Activated CD4-positive, alpha-beta memory T cell treated with anti-CD3 and anti-CD28 coated beads, Interleukin-2, amount 10 ng/mL, durations not matched to agents 7 days and 5 days (primary cell): ENCODE data around the gene PHACTR1. TPM values are rescaled to one million over a fixed set of nuclear protein-coding genes. Genes with fewer than 3 reads are reported as not detected.

Experiments
- CTCF ChIA-PET: fragments of 350-600 bp; sonication (Branson Sonifier 250); formaldehyde crosslinking; loops from one replicate; lab custom pipeline; 2021; ENCODE audit warnings: antibody characterized with exemption, inconsistent platforms; lab: Charles Lee
- POLR2A ChIA-PET: fragments of 350-600 bp; sonication (Branson Sonifier 250); formaldehyde crosslinking; loops from one replicate; lab custom pipeline; 2021; ENCODE audit warnings: antibody characterized with exemption; lab: Charles Lee
- DNase-seq: peaks from one replicate; pipeline ENCODE4 v3.0.0-alpha.2; 2020
- H3K27ac Mint-ChIP-seq: one replicate; pipeline ENCODE4 v1.8.0; 2021; ENCODE audit warnings: mild to moderate bottlenecking, mixed read lengths
- H3K27me3 Mint-ChIP-seq: one replicate; pipeline ENCODE4 v1.8.0; 2021; ENCODE audit warnings: mixed read lengths
- H3K36me3 Mint-ChIP-seq: one replicate; pipeline ENCODE4 v1.8.0; 2021; ENCODE audit warnings: low read depth, mixed read lengths
- H3K4me1 Mint-ChIP-seq: one replicate; pipeline ENCODE4 v1.8.0; 2021; ENCODE audit warnings: mixed read lengths
- H3K4me3 Mint-ChIP-seq: one replicate; pipeline ENCODE4 v1.8.0; 2021; ENCODE audit warnings: mild to moderate bottlenecking, mixed read lengths
- H3K9me3 Mint-ChIP-seq: one replicate; pipeline ENCODE4 v1.8.0; 2021; ENCODE audit warnings: mixed read lengths
- total RNA-seq, 2 experiments: library from RNA; stranded (reverse); gene quantifications; one replicate each; pipeline ENCODE4 v1.2.3, GENCODE V29; 2021

Gene PHACTR1
- total RNA-seq, 2 experiments from 2014 or later, result 0.33 to 0.53 TPM

DNA sequence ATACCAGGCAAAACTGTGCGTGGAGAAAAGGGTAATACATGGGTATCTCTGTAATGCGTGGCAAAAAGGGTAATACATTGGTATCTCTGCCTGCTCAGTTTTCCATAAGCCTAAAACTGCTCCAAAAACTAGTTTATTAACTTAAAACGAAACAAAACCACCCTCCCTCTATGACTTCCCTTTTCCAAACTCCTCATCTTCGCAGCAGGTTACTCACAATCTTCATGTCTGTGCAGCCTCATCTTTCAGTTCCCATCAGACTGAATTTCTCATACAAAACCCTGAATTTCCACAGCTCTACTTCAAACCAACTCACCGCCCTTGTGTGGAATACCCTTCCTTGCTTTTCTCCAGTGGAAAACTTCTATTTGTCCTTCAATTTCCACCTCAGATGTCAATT is 199.4 kb downstream of the PHACTR1 start:
- no peak overlapping the region for H3K27ac Mint-ChIP-seq
- POLR2A ChIA-PET, result no interaction called here
- no peak for DNase-seq

DNA sequence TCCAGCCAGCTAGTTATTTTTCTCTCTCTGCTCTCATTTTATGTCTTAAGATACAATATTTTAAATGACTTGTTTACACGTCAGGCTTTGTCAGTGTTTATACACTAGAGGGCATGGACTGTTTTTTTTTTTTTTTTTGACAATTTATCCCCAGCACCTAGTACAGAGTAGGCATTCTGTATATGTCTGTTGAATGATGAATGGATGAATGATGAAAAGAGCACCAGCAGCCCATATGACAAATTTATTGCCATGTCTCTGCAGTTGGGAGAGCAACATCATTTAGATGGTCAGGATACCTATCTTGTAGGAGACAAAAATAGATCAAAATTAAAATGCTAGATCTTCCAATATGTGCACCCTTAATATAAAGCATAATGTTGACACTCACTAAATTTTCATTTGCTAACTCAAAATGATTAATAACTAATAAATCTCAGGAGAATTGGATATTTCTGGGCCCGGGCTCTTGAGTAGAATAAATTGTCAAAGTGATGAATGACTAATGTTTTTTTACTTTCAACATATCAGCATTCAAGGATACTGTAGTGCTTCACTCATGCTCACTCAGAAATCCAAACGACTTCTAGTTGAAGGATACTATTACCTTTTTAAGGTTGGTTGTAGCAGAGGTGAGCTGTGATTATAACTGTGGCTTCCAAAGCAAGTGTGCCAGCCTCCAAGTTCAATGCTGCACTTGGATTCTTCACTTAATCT is 200.0 kb downstream of the PHACTR1 start:
- peaks cover 14% of the 10 kb centered on the region for H3K27me3 Mint-ChIP-seq
- no peaks in the 10 kb centered on the region for H3K4me1 Mint-ChIP-seq
- ChIA-PET CTCF (no interaction called here), POLR2A (no interaction called here)
- no peaks in the 10 kb centered on the region for H3K36me3 Mint-ChIP-seq
- no peak overlapping the region for H3K4me3 Mint-ChIP-seq
- no peaks in the 10 kb centered on the region for H3K9me3 Mint-ChIP-seq
- no peak overlapping the region for H3K27ac Mint-ChIP-seq
- no peak for DNase-seq

More for the DNA sequence above, 199.4 kb downstream of the PHACTR1 start:
- Mint-ChIP-seq H3K36me3 (no peaks in the 10 kb centered on the region), H3K9me3 (no peaks in the 10 kb centered on the region), H3K27me3 (peaks cover 11% of the 10 kb centered on the region), H3K4me3 (no peak overlapping the region), H3K4me1 (no peaks in the 10 kb centered on the region)
- CTCF ChIA-PET, result interaction anchor here (1.0 kb wide), 1 partner anchor 414 kb away, joined by 3 read pairs; no protein-coding TSS in a partner anchor

DNA sequence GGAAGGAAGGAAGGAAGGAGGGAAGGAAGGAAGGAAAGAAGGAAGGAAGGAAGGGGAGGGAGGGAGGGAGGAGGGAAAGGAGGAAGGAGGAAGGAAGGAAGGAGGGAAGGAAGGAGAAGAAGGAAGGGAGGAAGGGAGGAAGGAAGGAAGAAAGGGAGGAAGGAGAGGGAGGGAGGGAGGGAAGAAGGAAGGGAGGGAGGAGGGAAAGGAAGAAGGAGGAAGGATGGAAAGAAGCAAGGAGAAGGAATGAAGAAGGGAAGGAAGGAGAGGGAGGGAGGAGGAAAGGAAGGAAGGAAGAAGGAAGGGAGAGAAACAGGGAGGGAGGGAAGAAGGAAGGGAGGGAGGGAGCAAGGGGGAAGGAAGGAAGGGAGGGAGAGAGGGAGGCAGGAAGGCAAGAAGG is 204.9 kb downstream of the PHACTR1 start:
- no peaks in the 10 kb centered on the region for H3K36me3 Mint-ChIP-seq
- POLR2A ChIA-PET, result no interaction called here
- no peak for DNase-seq
- peaks cover 20% of the 10 kb centered on the region for H3K27me3 Mint-ChIP-seq
- H3K4me1 Mint-ChIP-seq, result peaks cover 1% of the 10 kb centered on the region
- H3K9me3 Mint-ChIP-seq, result no peaks in the 10 kb centered on the region
- H3K4me3 Mint-ChIP-seq, result no peak overlapping the region
- no peak overlapping the region for H3K27ac Mint-ChIP-seq
- CTCF ChIA-PET, result interaction anchor here (1.4 kb wide), 1 partner anchor 9 kb away, joined by 3 read pairs; no protein-coding TSS in a partner anchor

DNA sequence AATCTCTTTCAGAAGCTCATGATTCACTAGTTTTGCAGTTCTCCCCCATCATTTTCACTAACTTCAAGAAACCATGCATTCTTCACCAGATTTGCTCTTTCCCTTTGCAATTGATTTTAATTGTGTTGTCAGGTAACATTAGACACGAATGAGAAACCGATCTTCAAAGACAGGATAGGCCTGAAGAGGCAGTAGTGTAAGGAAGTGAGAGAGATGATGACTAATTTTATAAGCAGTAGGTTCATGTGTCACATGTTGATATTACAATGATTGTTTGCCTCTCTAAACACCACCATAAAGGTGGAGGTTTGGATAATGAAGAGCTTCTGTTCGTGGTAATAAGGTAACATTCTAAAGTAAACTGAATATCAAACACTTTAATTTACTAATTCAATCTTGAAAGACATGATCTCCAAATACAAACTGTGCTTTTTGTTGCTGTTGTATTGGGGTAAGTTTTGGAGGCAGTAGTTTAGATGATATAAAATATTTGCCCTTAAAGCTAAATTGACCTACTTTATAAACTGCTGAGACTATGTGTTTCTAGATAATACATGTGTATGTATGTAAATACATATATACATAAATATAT is 207.2 kb downstream of the PHACTR1 start:
- no peaks in the 10 kb centered on the region for H3K9me3 Mint-ChIP-seq
- H3K36me3 Mint-ChIP-seq, result no peaks in the 10 kb centered on the region
- CTCF ChIA-PET, result no interaction called here
- POLR2A ChIA-PET, result no interaction called here
- H3K27me3 Mint-ChIP-seq, result peaks cover 25% of the 10 kb centered on the region
- no peak overlapping the region for H3K27ac Mint-ChIP-seq
- peaks cover 1% of the 10 kb centered on the region for H3K4me1 Mint-ChIP-seq
- H3K4me3 Mint-ChIP-seq, result no peak overlapping the region
- no peak for DNase-seq

DNA sequence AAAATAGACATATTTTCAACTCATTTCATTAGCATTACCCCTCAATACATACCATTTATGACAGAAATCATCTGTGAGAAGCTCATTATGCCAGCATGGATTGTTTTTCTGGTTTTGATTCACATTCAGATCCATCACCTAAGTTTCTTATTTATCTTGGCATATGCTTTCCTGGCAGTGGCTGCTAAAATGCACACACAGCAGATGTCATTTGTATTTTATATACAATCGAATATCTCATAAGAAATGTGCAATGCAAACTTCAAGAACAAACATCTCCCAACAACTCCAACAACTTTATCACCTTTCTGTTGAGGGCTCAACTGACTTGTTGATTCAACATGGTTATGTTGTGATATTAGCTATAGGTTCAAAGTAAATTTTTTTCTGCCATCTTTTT is 208.3 kb downstream of the PHACTR1 start:
- no peak overlapping the region for H3K4me3 Mint-ChIP-seq
- H3K27me3 Mint-ChIP-seq, result peaks cover 28% of the 10 kb centered on the region
- POLR2A ChIA-PET, result no interaction called here
- DNase-seq, result no peak
- peaks cover 1% of the 10 kb centered on the region for H3K4me1 Mint-ChIP-seq
- H3K9me3 Mint-ChIP-seq, result no peaks in the 10 kb centered on the region
- no peaks in the 10 kb centered on the region for H3K36me3 Mint-ChIP-seq
- no peak overlapping the region for H3K27ac Mint-ChIP-seq
- CTCF ChIA-PET, result no interaction called here

DNA sequence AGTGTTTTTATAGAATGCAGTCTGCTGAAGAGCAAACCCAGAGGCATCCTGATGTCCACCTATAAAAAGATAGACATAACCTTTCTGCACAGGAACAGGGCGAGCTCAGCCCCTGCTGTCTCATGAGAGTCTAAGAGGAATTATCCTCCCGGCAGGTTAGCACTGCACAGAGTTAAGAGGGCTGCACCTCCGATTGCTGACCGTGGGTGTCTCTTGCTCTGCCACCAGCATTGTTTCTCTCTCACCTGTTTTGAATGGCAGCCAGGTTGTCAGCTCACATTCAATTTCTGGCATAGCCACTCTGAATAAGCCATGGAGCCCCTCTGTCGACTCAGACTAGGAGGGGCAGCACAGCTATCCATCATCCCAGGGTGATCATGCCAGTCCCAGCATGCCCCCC is 211.2 kb downstream of the PHACTR1 start:
- H3K4me1 Mint-ChIP-seq, result peaks cover 1% of the 10 kb centered on the region
- ChIA-PET CTCF (no interaction called here), POLR2A (no interaction called here)
- H3K9me3 Mint-ChIP-seq, result no peaks in the 10 kb centered on the region
- no peak overlapping the region for H3K27ac Mint-ChIP-seq
- peaks cover 26% of the 10 kb centered on the region for H3K27me3 Mint-ChIP-seq
- no peak overlapping the region for H3K4me3 Mint-ChIP-seq
- no peaks in the 10 kb centered on the region for H3K36me3 Mint-ChIP-seq
- no peak for DNase-seq

DNA sequence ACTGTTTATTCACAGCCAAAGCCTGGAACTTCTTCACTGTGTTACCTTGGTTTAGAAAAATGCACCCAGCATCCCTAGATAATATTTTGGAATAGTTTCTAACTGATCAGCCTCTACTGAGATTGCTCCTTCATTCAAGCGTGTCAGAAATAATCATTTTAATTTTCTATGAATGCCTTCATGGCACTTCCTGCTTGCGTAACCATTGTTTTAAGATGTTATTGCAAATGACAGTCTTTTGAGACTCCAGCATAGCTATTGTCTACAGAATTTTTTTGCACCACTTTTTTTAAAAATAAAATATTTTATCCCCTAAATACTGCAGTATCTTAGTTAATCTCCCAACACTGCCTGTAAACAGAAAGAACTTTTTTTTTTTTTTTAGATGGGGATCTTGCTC is 213.1 kb downstream of the PHACTR1 start:
- peaks cover 22% of the 10 kb centered on the region for H3K27me3 Mint-ChIP-seq
- ChIA-PET CTCF (no interaction called here), POLR2A (no interaction called here)
- no peaks in the 10 kb centered on the region for H3K36me3 Mint-ChIP-seq
- no peaks in the 10 kb centered on the region for H3K9me3 Mint-ChIP-seq
- no peak for DNase-seq
- no peak overlapping the region for H3K27ac Mint-ChIP-seq
- no peak overlapping the region for H3K4me3 Mint-ChIP-seq
- no peaks in the 10 kb centered on the region for H3K4me1 Mint-ChIP-seq

DNA sequence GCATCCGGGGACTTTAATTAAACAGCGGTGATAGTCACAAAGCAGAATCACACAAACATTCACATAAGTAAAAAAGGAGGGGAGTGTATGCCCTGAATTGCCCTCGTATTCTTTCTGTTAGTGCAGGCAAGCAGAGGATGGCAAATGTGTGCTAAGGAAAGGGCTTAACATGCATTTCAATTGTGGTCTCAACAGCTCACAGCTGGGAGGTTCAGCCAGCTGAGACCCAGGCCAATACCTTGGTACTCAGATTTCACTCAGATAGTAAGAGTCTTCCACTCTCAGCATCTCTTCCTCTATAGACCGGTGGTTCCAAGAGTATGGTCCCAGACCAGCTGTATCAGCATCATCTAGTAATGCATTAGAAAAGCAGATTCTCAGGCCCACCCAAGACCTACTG is 215.1 kb downstream of the PHACTR1 start:
- POLR2A ChIA-PET, result no interaction called here
- H3K4me3 Mint-ChIP-seq, result no peak overlapping the region
- no peak for DNase-seq
- peaks cover 9% of the 10 kb centered on the region for H3K27me3 Mint-ChIP-seq
- CTCF ChIA-PET, result no interaction called here
- no peaks in the 10 kb centered on the region for H3K9me3 Mint-ChIP-seq
- H3K36me3 Mint-ChIP-seq, result no peaks in the 10 kb centered on the region
- H3K27ac Mint-ChIP-seq, result no peak overlapping the region
- H3K4me1 Mint-ChIP-seq, result no peaks in the 10 kb centered on the region

DNA sequence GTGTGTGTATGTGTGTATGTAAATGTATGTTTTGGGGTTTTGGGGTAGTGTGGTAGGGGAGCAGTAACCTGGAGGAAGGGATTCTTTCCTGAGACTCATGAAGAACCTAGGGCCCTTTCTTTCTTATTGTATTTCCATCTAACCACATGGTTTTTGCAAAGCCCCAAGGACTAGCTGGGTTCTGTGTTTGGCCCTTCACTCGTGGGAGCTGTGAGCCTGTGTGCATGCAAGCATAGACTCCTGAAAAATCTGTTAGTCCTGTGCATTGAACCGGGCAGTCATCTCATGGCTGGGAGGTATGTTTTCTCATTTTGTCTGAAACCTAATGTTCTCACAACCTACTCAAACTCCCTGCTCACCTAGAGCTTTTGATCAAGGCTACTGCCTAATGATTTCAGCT is 219.1 kb downstream of the PHACTR1 start:
- no peaks in the 10 kb centered on the region for H3K36me3 Mint-ChIP-seq
- no peak for DNase-seq
- H3K9me3 Mint-ChIP-seq, result no peaks in the 10 kb centered on the region
- ChIA-PET POLR2A (no interaction called here), CTCF (no interaction called here)
- no peak overlapping the region for H3K27ac Mint-ChIP-seq
- H3K4me3 Mint-ChIP-seq, result no peak overlapping the region
- peaks cover 3% of the 10 kb centered on the region for H3K27me3 Mint-ChIP-seq
- no peaks in the 10 kb centered on the region for H3K4me1 Mint-ChIP-seq

DNA sequence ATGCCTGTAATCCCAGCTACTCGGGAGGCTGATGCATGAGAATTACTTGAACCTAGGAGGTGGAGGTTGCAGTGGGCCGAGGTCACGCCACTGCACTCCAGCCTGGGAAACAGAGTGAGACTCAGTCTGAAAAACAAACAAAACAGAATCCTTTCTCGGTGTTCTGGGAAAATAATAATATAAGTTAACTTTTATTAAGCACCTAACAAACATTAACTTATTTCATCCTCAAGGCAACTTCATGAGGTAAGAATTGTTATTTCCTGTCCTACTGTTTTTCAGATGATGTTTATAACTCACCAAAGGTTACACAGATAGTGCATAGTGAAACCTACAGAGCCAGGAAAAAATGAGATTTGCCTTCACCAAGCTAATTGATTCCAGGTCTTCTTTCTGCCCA is 221.4 kb downstream of the PHACTR1 start:
- peaks cover 10% of the 10 kb centered on the region for H3K4me1 Mint-ChIP-seq
- no peak overlapping the region for H3K27ac Mint-ChIP-seq
- H3K9me3 Mint-ChIP-seq, result no peaks in the 10 kb centered on the region
- H3K27me3 Mint-ChIP-seq, result no peaks in the 10 kb centered on the region
- no peak overlapping the region for H3K4me3 Mint-ChIP-seq
- CTCF ChIA-PET, result no interaction called here
- H3K36me3 Mint-ChIP-seq, result no peaks in the 10 kb centered on the region
- POLR2A ChIA-PET, result no interaction called here
- no peak for DNase-seq

DNA sequence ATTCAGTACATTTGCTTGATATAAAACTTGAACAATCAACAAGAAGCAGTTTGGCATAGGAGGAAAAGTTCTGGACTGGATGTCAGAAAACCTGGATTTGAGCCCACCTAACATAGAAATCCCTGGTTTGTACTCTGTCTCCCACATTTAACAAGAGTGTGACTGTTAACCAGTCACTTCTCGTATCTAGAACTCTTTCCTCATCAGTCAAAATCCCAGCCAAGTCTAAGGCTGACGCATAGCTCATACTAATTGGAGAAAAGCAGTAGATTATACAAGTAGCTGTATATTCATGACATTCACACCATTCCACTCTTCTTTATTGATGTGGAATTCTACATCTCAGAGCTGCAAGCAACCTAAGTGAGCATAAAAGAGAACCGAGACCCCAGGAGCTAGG is 222.7 kb downstream of the PHACTR1 start:
- DNase-seq, result no peak
- Mint-ChIP-seq H3K27me3 (no peaks in the 10 kb centered on the region), H3K9me3 (no peaks in the 10 kb centered on the region), H3K4me1 (peaks cover 10% of the 10 kb centered on the region), H3K27ac (no peak overlapping the region), H3K4me3 (no peak overlapping the region), H3K36me3 (no peaks in the 10 kb centered on the region)
- CTCF ChIA-PET, result no interaction called here
- POLR2A ChIA-PET, result no interaction called here

DNA sequence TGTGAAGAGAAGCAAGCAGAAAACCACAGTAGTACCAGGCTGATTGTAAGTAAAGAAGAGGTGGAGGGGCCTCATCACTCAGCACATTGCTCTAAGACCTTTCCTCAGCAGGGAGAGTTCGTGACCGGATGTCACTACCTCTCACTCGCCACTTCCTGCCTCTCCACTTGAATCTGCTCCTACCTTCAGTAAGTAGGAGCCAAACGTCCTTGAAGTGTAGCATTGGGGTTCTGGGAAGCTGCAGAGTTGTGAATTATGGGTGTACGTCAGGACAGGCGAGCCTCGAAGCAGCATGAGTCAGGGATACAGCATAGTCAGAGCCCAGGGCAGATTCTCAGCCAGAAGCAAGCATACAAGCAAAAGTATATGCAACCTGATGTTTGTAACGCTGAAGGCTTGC is 224.9 kb downstream of the PHACTR1 start:
- ChIA-PET CTCF (no interaction called here), POLR2A (no interaction called here)
- no peaks in the 10 kb centered on the region for H3K36me3 Mint-ChIP-seq
- H3K27me3 Mint-ChIP-seq, result peaks cover 2% of the 10 kb centered on the region
- H3K4me1 Mint-ChIP-seq, result peaks cover 10% of the 10 kb centered on the region
- H3K4me3 Mint-ChIP-seq, result no peak overlapping the region
- peak; percentile 19 for DNase-seq
- H3K9me3 Mint-ChIP-seq, result no peaks in the 10 kb centered on the region
- peak overlapping the region; percentile 24 for H3K27ac Mint-ChIP-seq

DNA sequence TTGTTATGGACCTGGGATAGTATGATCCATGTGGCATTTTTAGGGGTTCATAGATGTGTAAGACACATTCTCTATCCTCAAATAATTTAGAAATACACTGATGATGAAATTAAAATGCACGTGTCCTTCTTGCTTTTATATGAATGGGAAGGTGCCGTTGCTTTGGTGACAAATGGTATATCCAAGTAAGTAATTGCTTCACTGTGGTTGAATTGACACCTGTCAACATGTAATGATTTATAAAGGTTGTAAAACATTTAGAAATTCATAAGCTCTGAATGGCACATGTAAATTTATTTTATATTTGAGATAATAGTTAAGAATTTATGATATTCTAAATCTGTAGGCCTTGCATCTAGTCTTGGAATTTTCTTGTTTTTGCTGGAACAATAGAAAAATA is 227.0 kb downstream of the PHACTR1 start:
- ChIA-PET CTCF (no interaction called here), POLR2A (no interaction called here)
- Mint-ChIP-seq H3K27me3 (peaks cover 6% of the 10 kb centered on the region), H3K9me3 (no peaks in the 10 kb centered on the region), H3K27ac (no peak overlapping the region), H3K4me3 (no peak overlapping the region), H3K36me3 (no peaks in the 10 kb centered on the region), H3K4me1 (peaks cover 12% of the 10 kb centered on the region)
- no peak for DNase-seq

DNA sequence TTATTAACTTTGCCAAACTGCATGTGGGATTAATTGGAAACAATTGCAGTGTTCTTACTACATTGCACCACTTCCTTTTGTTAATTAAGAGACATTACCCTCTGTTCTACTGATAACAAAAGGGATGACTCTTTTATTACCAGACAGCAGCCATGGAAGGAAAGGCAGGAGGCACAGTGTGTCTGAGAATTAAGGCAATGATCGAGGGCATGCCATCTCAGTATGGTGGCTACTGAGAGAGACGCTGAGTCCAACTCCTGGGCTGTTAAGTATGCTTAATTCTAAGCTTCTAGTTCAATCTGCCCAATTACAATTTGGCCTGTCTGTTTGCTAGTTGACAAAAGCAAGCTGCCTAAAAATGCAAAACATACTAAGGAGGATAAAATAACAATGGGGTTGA is 227.4 kb downstream of the PHACTR1 start:
- no peaks in the 10 kb centered on the region for H3K9me3 Mint-ChIP-seq
- ChIA-PET POLR2A (no interaction called here), CTCF (no interaction called here)
- H3K27ac Mint-ChIP-seq, result no peak overlapping the region
- no peak overlapping the region for H3K4me3 Mint-ChIP-seq
- H3K4me1 Mint-ChIP-seq, result peaks cover 12% of the 10 kb centered on the region
- H3K27me3 Mint-ChIP-seq, result peaks cover 6% of the 10 kb centered on the region
- no peak for DNase-seq
- no peaks in the 10 kb centered on the region for H3K36me3 Mint-ChIP-seq
